GM21825 (cell line): ENCODE measurements around the gene CEP170B.

ENCODE experiments used
- ATAC-seq: cut with Tn5 transposase; IDR thresholded peaks from one replicate; pipeline ENCODE4 v1.9.1; 2021; ENCODE audit warnings: mild to moderate bottlenecking, moderate library complexity; ENCODE audit not compliant: unreplicated experiment

The CEP170B gene

DNA sequence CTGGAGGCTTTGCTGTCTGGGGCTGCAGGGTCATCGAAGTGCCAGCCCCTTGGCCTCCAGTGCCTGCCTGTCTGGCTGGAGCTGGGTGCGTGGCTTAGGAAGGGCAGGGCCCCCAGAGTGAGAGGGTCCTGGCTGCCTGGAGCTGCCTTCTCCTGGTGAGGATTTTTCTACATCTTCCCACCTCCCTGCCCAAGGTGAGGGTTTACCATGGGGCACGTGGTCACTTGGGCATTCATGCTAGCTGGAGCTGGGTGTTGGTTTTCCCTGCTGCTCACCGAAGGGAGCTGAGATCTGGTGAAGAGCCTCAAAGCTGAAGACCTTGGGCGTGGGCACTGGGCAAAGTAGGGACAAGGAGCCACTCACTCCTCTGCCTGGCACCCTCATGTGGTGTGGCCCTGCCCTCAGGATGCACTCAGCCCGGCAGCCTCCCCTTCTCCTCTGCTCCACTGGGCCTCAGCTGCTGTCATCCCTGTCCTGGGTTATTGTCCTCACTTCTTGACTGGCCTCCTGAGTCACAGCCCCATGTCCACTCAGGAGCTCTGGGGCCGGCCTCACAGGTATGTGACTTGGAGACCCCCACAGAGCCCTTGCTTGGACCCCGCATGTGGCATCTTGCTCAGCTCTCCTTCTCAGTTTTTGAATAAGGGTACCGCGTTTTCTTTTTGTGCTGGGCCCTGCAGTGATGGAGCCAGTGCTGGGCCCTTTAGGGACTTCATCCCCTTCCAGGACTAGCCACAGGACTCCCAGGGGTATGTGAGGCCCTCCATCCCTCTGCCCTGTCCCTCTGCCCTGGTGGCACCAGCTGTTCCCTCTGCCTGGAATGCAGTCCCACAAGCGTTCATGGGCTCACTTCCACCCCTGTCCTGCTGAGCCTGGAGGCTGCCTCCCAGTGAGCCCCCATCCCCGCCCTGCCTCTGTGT, 1.6 kb downstream of the CEP170B start:
- no peak for ATAC-seq

DNA sequence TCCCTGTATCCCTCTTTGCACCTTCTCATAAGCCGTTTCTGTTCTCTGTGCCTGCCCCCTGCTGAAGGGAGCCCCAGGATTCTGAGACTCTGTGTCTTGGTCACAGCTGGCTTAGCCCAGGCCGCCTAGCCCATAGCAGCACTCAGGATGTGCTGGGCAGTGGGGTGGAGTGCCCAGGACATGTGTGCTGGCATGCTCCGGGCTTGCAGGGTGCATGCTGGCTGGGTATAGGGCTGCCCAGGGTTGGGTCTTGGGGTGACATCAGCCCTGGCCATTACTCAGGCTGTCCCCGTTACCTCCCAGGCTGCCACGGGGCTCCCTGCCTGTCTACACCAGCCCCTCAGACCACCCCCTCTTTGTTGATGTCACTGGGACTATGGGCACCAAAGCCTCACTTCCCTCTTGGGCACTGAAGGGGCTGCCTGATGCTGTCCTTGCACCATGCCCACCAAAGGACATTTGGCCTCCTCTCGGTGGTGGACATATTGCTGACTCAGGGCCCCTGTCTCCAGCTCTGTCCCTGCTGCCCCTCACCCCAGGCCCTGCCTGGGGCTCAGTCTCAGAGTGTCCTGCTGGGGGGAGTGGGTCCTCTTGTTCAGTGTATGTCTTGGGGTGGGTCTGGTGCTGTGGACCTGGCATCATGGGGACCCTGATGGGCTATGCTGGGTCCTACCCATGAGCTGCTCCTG, 2.4 kb downstream of the CEP170B start:
- ATAC-seq: no peak

DNA sequence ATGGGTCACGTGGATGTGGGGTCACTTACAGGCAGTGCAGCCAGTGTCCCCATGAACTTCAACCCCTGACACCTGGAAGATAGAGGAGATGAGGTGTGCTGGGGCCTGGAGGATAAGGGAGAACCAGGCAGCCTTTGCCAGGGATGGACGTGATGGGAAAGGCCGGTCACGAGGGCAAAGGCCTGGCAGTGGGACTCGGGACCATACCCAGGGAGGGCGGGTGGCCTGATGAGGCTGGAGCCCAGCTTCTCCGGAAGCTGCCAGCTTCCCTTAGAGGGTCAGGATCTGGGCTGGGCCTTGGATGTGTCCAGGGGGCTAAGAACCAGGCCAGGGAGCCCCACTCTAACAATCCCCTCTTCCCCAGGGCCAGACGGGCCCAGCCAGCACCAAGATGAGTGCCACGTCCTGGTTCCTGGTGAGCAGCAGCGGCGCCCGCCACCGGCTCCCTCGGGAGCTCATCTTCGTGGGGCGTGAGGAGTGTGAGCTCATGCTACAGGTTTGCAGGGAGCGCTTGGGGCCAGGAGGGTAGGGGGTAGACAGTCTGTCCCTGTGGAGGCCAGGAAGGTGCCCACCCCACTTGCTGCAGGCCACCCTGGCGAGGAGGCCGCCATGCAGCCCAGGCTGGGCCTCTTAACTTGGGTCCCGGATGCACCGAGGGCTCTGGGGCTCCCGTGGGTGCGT, 3.1 kb downstream of the CEP170B start:
- ATAC-seq: no peak

DNA sequence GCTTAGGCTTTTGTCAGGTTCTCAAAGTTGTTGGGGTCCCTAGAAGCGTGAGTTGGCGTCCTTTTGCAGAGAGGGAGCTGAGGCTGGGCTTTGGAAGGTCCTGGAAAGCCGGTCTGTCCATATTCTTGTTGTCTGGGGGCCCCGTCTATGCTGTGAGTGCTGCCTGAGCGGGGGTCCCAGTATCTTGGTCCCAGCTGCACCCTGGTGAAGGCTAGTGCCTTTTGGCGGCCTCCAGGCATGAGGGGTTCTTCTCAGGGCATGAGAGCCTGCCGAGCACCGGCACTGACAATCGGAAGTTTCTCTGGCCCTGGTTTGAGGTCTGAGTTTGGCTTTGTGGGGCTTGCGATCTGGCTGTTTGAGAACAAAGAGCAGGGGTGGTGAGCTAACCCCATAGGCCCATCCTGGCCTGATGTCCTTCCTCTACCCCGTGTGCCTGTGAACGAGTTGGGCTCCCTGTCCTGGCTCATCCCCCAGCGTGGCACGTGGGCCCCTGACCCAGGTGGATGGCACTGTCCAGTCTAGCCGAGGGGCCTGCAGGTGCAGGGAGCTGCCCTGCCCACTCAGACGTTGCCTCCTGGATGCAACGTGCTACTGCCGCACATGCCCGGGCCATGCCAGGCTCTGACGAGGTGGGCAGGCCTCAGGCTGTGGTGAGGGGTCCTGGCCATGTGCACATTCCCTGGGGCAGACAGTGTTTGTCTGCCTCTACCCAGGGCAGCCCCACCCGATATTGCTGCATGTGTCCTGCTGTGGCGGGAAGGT, 3.9 kb downstream of the CEP170B start:
- no peak for ATAC-seq

DNA sequence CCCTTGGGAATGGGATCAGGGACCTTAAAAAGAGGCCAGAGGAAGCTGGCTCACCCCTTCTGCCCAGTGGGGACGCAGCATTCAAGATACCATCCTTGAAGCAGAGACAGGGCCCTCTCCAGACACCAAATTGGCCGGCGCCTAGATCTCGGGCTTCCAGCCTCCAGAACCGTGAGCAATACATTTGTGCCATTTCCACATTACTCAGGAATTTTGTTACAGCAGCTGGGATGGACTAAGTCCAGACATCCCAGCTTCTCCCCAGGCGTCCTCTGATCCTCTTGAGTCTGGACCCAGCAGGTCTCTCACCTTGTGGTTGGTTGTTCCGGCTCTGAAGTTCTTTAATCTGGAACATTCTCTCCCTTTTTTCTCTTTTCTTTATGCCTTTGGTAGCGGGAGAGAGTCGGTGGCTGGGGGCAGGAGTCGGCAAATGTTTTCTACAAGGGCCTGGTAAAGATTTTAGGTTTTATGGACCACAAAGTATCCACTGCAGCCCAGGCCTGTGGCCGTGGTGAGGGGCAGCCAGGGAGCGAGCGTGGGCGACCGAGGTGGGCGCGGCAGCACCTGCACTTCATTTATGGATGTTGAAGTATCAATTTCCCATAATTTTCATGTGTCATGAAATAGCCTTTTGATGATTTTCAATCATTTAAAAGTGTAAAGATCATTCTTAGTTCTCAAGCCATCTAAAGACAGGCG, 4.8 kb downstream of the CEP170B start:
- no peak for ATAC-seq

DNA sequence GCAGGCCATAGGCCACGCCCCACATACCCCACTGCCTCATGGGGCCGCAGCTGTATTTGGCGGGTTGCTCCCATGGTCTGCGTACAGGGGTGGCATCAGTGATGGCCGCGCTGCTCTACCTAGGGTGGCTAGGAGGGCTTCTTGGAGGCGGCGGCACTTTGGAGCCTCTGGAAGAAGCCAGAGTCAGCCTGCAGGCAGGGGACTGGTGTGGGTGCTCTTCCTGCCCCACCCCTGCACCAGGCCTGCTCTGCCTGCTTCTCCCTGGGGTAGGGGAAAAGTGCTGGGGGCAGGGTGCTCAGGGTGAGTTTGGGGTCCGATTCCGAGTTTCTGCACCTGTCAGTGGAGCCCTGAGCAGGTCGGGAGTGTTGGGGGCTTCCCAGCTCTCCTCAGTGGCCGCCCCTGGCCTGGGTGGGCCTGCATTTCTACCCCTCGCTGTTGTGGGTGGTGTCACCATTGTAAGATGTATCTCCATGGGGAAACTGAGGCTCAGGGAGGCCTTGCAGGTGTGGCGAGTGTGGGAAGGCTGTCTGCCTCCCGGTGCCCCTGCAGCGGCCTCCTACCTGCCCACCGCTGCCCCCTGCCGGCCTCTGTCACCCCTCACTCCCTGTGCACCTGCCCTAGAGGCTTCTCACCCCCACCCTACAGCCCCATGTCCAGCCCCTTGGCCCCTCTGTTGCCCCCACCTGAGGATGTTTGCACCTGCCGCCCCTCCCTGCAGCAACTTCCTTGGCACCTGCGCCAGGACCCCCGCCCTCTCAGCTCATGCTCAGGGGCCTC, 5.5 kb downstream of the CEP170B start:
- ATAC-seq: no peak

DNA sequence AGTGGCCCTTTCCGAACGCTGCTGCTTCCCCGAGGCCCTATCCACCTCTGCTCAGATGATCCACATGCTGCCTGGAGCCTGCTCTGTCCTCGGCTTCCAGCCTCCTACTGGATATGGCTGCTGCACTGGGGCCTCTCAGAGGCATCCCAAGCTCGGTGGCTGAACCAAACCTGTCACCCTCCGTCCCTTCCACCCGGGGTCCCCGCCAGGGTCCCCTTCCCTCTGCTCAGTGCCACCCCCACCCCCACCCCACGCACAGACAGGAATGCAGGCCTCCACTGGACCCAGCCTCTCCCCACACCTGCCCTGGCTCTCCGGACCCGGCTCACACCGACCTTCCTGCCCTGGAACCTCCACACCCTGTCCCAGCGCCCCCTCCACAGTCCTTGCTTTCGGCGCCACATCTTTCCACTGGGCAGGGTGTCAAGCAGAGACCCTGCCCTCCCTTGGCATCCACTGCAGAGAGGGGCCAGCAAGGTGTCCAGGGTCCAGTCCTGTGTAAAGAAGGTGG, 6.1 kb downstream of the CEP170B start:
- no peak for ATAC-seq

DNA sequence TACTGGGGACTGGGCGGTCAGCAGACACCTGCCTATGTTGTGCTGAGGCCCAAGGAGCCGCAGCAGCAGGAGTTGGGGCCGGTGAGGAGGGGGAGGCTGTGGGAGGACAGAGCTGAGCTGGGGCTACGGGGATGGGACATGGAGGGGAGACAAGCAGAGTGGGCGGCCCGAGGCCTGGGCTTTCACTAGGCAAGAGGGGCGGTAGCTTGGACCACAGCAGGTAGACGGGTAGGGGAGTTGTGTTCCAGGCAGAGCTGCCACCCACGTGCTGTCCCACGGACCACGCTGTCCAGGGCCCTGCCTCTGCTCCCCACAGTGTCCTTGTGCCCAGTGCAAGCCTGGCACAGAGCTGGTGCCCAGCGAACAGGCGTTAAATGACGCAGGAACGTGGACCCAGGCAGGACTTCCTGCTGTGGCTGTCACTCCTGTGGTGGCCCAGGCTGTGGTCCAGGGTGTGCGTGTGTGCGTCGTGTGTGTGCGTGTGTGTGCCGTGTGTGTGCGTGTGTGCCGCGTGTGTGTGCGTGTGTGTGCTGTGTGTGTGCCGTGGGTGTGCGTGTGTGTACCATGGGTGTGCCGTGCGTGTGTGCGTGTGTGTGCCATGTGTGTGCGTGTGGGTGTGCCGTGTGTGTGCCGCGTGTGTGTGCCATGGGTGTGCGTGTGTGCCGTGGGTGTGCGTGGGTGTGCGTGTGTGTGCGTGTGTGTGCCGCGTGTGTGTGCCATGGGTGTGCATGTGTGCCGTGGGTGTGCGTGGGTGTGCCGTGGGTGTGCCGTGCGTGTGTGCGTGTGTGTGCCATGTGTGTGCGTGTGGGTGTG, 6.8 kb downstream of the CEP170B start:
- no peak for ATAC-seq

DNA sequence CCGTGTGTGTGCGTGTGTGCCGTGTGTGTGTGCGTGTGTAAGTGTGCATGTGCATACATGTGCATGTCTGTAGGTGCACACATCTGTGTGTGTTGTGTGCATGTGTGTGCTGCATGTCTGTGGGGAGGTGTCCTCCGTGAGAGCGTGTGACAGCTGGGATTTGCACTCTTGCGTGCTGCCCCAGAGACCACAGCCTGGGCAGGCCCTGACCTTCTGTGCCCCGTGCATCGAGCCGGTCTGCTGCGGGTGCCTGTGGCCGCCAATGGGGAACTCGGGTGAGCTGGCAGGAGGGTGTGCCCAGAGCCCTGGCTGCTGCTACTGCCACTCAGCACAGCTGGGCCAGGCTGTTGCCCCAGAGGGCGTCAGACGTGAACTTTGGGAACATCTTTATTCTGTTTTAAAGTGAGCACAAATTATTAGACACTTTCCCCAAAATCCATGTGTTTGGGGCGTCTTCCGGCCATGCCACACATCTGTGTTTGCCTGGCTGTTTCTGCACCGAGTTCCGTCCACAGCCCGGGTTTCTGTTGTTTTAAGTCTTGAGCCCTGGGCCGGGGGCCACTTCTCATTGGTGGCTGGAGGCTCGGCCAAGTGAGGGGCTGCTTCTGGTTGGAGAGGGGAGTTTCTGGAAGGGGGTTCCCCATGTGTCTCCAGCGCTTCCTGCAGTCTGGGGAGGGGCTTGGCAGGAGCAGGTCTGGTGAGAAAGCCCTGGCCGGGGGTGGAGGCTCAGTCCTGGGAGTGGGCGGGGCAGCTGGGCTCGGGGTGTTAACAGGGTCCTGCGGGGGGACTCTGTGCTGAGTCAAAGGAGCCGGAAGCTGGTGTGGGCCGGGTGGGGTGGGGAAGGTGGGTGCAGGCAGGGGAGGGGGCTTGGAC, 7.6 kb downstream of the CEP170B start:
- no peak for ATAC-seq

DNA sequence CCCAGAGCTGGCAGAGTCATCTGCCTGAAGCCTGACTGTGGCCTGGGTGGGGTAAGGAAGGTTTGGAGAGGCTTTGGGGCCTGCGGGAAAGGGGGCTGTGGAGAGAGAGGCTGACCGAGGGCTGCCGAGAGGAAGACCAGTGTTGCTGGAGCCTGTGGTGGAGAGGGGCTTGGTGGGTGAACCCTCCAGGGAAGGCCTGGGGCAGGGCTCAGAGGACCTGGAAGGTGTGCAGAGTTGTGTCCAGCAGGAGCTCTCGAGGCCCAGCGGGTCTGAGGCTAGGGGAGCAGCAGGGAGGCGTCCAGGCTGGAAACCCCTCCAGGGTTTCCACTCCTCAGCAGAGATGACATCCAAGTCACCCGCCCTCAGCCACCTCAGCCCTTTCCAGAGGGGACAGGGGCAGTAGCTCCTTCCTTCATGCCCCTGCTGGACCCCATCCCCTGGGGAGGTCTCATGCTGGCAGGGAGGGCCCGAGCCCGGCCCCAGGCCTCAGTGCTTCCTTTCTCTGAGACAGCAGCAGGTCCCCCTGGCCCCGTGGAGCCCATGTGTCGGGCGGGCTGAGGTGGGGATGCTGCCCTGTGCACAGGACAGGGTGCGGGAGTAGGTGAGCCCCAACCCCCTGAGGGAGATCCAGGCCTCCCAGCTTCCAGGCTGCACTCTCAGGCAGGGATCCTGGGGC, 8.4 kb downstream of the CEP170B start:
- no peak for ATAC-seq

DNA sequence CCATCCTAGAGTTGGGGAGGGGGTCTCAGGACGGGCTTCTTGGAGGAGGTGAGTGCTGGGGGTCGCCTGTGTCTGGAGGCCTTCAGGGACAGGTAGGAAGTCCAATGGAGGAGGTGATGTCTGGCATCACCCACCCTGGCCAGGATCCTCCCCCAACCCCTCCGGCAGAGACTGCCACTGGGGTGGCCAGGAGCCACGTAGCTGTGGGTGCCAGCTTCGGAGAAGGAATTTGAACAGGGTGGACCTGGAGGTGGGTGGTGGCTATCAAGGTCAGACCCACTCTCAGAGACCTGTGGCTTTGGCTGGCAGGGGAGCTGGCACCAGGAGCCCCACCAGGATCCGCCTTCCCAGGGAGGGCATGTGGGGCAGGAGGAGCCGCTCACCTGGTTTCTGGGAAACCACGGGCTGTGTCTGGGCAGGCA, 9.1 kb downstream of the CEP170B start:
- no peak for ATAC-seq

DNA sequence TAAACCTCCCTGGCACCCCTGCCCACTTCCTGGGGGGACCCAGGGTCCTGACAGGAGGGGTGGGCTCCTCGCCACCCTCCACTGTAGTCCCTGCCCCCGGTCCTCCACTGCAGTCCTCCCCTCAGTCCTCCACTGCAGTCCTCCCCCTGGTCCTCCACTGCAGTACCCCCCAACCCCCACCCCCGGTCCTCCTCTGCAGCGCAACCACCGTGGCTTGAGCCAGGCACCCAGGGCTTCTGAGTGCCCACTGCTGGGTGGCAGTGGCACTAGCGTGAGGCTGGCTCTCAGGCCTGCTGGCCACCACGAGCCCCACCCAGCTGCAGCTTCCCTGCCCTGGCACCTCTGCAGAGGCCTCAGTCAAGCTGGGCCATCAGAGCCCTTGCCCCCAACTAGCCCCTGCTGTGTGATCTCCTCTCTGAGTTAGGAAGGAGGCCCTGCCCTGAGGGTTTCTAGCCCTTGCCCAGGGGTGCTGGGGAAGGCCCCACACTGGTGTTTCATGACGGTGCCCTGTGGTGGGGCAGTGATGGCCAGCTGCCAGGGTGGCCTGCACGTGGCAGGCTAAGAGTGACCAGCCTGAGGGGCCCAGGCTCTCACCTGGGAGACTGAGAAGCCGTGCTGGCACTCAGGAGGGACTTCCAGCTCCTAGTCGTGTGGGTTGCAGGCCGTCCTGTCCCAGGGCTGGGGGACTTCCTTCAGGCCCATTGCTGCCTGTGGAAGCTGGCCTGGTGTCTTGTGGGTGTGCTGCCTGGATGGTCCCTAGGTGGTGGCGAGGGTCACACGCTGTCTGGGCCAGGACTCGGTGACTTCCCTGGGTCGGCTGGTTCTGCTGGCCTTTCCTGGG, 9.7 kb downstream of the CEP170B start:
- no peak for ATAC-seq

DNA sequence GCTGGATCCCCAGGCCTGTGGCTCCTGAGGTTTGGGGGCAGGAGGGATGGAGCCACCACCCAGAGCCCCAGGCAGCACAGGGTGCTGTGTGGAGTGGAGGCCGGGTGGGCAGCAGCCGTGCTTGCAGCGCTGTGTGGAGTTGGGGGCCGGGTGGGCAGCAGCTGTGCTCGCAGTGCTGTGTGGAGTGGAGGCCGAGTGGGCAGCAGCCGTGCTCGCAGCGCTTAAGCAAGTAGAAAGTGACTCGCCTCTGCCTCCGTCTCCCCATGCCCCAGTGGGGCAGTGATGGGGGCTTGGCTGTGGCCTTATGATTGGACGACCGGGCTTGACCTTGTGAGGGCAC, 10.3 kb downstream of the CEP170B start:
- ATAC-seq: no peak

DNA sequence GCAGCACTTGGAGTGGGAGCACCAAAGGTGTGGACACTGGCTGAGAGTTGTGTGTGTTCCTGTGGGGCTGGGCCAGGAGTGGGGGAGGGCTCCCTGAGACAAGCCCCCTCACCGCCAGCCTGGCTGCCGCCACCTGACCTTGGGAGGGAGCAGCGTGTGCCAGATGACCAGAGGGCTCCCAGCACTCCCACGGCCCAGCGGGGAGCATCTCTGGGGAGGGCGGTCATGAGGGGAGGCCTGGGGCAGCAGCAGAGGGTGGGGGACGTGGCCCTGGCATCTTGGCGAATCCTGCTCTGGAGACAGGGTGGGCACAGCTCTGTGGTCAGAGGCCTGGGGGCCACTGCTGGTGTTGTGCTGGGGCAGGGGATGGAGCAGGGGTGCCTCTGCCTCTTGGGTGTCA, 10.7 kb downstream of the CEP170B start:
- no peak for ATAC-seq

DNA sequence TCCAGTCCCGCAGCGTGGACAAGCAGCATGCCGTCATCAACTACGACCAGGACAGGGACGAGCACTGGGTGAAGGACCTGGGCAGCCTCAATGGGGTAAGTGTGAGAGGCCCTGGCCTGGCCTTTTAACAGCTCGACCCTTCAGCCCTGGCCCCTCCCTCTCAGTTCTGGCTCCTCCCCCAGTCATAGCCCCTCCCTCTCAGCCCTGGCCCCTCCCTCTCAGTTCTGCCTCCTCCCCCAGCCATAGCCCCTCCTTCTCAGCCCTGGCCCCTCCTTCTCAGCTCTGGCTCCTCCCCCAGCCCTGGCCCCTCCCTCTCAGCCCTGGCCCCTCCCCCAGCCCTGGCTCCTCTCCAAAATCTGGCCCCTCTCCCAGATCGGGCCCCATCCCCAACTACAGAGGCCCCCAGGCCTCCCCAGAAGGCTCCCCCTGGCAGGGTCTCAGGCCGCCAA, 11.2 kb downstream of the CEP170B start:
- ATAC-seq: no peak
